GDM1 (cell line): ENCODE results near the gene AZU1.
"Not testable (repeated sequence)": the region's sequence is repeated elsewhere in the genome, so short reads cannot be mapped to it uniquely, and the experiment has no call there.

ENCODE experiments used
- DNase-seq: peaks from one replicate; lab custom pipeline; 2025; lab: John Stamatoyannopoulos, UW

Gene AZU1

GRCh38 chr19:873561-874041, 46.0 kb downstream of the AZU1 start:
- DNase-seq = no peak

- DNase-seq = no peak
Measured at GRCh38 chr19:875265-875879, 47.7 kb downstream of the AZU1 start.

- no peak for DNase-seq
Measured at GRCh38 chr19:876089-876488, 48.5 kb downstream of the AZU1 start.

DNA sequence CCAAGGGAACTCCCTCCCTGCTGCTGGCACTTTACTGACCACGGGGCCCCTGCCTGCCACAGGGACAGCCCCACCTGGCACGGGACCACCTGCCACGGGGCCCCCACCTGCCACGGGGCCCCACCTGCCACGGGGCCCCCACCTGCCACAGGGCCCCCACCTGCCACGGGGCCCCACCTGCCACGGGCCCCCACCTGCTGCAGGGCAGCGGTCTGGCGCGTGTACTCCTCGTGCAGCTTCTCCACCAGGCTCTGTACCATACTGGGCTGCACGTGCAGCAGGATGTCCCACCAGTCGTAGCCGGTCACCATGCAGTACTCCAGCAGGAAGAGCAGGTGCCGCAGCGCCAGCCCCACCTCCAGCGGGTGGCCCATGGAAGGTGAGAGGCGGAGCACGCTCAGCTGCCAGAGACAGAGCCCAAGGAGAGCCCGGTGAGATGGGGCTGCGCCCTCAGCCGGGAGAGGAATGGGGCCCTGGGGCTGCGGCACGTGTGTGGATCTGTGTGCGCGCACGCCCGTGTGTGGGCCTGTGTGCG, 49.2 kb downstream of the AZU1 start:
- no peak for DNase-seq

DNA sequence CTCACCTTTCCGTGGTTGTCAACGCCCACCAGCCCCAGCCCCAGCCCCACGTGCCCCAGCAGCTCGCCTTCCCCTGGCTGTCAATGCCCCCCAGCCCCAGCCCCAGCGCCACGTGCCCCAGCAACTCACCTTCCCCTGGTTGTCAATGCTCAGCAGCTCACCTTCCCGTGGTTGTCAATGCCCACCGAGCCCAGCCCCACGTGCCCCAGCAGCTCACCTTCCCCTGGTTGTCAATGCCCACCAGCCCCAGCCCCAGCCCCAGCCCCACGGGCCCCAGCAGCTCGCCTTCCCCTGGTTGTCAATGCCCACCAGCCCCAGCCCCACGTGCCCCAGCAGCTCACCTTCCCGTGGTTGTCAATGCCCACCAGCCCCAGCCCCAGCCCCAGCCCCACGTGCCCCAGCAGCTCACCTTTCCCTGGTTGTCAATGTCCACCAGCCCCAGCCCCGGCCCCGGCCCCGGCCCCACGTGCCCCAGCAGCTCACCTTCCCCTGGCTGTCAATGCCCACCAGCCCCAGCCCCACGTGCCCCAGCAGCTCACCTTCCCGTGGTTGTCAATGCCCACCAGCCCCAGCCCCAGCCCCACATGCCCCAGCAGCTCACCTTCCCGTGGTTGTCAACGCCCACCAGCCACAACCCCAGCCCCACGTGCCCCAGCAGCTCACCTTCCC, 50.5 kb downstream of the AZU1 start:
- DNase-seq = not testable (repeated sequence)

DNA sequence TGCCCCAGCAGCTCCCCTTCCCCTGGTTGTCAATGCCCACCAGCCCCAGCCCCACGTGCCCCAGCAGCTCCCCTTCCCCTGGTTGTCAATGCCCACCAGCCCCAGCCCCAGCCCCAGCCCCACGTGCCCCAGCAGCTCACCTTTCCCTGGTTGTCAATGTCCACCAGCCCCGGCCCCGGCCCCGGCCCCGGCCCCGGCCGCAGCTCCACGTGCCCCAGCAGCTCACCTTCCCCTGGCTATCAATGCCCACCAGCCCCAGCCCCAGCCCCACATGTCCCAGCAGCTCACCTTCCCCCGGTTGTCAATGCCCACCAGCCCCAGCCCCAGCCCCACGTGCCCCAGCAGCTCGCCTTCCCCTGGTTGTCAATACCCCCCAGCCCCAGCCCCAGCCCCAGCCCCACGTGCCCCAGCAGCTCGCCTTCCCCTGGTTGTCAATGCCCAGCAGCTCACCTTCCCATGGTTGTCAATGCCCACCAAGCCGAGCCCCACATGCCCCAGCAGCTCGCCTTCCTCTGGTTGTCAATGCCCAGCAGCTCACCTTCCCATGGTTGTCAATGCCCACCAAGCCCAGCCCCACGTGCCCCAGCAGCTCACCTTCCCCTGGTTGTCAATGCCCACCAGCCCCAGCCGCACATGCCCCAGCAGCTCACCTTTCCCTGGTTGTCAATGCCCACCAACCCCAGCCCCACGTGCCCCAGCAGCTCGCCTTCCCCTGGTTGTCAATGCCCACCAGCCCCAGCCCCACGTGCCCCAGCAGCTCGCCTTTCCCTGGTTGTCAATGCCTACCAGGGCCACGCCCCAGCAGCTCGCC, 51.3 kb downstream of the AZU1 start:
- not testable (repeated sequence) for DNase-seq

- DNase-seq = no peak
Measured at GRCh38 chr19:879711-880438, 52.2 kb downstream of the AZU1 start.
